Neutrophil (primary cell): ENCODE data around the gene TRIP10.

ENCODE experiments used
- H3K27ac ChIP-seq: fragments of 200-600 bp; sonication (generic); 2 replicates; pipeline ENCODE4 v1.5.1; 2016; ENCODE audit warnings: mild to moderate bottlenecking, moderate library complexity
- H3K27me3 ChIP-seq: fragments of 200-600 bp; sonication (generic); 2 replicates; pipeline ENCODE4 v1.6.0; 2016; ENCODE audit warnings: mild to moderate bottlenecking
- H3K36me3 ChIP-seq: fragments of 200-600 bp; sonication (generic); 2 replicates; pipeline ENCODE4 v1.5.1; 2017
- H3K4me1 ChIP-seq, 2 experiments: fragments of 200-600 bp in 1 of 2; sonication (generic) in 1 of 2; 1 replicate in 1 of 2; 2 replicates in 1 of 2; pipeline versions ENCODE4 v1.5.1 to v1.6.1; 2013 to 2016; ENCODE audit warnings: low read depth in 1 of 2, low read length in 1 of 2, mild to moderate bottlenecking in 1 of 2, moderate library complexity in 1 of 2; ENCODE audit not compliant: control insufficient read depth in 1 of 2, insufficient read depth in 1 of 2
- H3K4me3 ChIP-seq, 2 experiments: fragments of 200-600 bp in 1 of 2; sonication (generic) in 1 of 2; 1 replicate in 1 of 2; 2 replicates in 1 of 2; pipeline ENCODE4 v1.5.1; 2013 to 2016; ENCODE audit warnings: low read depth in 1 of 2, low read length in 1 of 2, mild to moderate bottlenecking in 1 of 2, moderate library complexity in 1 of 2
- H3K9me3 ChIP-seq: fragments of 200-600 bp; sonication (generic); 2 replicates; pipeline ENCODE4 v1.5.1; 2016
- TF ChIP-seq, protein P1 (sequence below): fragments of 200-600 bp; sonication (generic); IDR thresholded peaks from 2 replicates; pipeline ENCODE4 v1.5.1; 2016; ENCODE audit warnings: antibody characterized with exemption

The TRIP10 gene

DNA sequence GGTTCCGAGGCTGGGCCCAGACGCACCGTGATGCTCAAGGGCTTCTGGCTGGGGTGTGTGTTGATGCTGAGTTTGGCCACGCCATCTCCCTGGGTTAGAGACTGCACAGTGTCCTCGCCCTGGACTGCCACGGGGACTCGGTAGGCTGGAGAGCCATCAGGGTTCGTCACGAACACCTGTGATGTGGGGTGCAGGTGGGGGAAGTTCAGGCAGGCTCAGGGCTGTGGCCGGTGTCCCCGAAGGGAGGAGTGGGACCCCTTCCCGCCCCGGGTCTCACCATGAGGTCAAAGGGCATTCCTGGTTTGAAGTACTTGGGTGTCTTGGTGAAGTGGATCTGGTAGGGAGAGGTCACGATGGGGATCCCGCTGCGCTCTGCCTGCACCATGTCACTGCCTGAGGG is 27.2 kb upstream of the TRIP10 start:
- H3K4me1 ChIP-seq, result no peaks in the 10 kb centered on the region
- H3K36me3 ChIP-seq, result no peaks in the 10 kb centered on the region
- H3K27me3 ChIP-seq, result peaks cover 62% of the 10 kb centered on the region
- H3K27ac ChIP-seq, result no peak overlapping the region
- H3K4me3 ChIP-seq, result no peak overlapping the region
- TF ChIP-seq, protein P1, sequence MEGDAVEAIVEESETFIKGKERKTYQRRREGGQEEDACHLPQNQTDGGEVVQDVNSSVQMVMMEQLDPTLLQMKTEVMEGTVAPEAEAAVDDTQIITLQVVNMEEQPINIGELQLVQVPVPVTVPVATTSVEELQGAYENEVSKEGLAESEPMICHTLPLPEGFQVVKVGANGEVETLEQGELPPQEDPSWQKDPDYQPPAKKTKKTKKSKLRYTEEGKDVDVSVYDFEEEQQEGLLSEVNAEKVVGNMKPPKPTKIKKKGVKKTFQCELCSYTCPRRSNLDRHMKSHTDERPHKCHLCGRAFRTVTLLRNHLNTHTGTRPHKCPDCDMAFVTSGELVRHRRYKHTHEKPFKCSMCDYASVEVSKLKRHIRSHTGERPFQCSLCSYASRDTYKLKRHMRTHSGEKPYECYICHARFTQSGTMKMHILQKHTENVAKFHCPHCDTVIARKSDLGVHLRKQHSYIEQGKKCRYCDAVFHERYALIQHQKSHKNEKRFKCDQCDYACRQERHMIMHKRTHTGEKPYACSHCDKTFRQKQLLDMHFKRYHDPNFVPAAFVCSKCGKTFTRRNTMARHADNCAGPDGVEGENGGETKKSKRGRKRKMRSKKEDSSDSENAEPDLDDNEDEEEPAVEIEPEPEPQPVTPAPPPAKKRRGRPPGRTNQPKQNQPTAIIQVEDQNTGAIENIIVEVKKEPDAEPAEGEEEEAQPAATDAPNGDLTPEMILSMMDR, result no peak
- no peaks in the 10 kb centered on the region for H3K9me3 ChIP-seq

DNA sequence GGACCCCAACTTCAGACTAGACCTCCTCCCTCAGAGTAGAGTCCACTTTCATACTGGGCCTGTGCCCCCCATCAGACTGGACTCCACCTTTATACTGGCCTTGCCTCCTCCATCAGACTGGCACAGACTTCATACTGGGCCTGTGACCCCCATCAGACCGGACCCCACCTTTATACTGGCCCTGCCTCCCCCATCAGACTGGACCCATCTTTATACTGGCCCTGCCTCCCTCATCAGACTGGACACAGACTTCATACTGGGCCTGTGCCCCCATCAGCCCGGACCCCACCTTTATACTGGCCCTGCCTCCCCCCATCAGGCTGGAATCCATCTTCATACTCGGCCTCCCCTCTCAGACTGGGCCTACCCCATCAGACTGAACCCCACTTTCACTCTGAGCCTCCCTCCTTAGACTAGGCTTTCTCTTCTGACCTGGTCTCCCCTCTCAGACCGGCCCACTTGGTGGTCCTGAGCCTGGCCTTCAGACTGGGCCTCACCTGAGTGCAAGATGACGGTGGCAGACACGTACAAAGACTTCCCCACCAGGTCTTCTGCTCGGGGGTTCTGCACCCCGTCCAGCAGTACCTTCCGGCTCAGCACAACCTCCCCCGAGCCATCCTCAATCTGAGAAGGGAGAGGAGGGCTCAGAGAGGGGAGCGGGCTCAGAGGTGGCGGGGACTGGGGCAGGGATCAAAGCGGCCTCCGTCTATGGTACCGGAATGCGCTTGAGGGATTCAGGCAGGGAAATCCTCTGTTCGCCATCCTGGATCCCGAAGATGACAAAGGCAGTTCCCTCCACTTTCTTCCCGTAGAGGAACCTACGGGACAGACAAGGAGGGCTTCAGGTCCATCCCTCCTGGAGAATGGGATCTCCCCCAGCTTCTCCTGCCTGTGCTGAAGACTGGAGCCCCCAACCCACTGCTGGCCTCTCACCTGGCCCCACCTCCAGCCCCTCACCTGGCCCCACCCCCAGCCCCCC is 26.5 kb upstream of the TRIP10 start:
- Histone ChIP-seq H3K4me3 (no peak overlapping the region), H3K4me1 (no peaks in the 10 kb centered on the region), H3K9me3 (no peaks in the 10 kb centered on the region), H3K36me3 (no peaks in the 10 kb centered on the region), H3K27ac (no peak overlapping the region), H3K27me3 (peaks cover 57% of the 10 kb centered on the region)
- TF ChIP-seq, protein P1, result no peak

DNA sequence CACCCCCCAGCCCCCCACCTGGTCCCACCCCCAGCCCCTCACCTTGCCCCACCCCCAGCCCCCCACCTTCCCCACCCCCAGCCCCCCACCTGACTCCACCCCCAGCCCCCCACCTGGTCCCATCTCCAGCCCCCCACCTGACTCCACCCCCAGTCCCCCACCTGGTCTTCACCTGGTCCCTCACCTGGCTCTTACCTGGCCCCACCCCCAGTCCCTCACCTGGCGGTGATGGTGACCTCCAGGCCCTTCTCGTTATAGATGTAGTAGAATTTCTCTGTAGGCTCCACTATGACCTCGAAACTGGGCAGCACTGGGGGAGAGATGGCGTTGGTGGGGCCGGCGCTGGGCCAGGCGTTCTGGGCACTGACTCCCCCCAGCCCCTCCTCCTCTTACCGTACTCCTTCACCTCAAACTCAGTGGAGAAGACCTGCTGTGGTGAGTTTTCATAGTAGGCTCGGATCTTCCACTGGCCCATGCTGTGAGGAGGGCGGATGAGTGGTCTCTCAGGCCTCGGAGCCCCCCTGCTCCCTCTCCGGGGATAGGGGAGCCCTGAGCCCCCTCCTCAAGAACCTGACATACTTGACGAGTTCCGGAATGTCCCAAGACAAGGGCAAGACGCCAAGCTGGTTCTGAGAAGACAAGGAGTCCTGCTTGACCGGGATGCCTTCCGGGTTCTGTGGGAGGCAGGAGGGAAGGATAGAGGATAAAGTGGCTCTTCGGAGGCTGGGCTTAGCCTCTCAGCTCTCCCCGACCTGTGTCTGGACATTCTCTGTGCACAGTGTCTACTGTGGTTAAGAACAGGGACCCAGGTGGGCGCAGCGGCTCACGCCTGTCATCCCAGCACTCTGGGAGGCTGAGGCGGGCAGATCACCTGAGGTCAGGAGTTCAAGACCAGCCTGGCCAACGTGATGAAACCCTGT is 25.4 kb upstream of the TRIP10 start:
- H3K27me3 ChIP-seq, result peaks cover 47% of the 10 kb centered on the region
- no peak overlapping the region for H3K27ac ChIP-seq
- H3K4me3 ChIP-seq, result no peak overlapping the region
- TF ChIP-seq, protein P1, result no peak
- H3K4me1 ChIP-seq, result no peaks in the 10 kb centered on the region
- no peaks in the 10 kb centered on the region for H3K36me3 ChIP-seq
- no peaks in the 10 kb centered on the region for H3K9me3 ChIP-seq

DNA sequence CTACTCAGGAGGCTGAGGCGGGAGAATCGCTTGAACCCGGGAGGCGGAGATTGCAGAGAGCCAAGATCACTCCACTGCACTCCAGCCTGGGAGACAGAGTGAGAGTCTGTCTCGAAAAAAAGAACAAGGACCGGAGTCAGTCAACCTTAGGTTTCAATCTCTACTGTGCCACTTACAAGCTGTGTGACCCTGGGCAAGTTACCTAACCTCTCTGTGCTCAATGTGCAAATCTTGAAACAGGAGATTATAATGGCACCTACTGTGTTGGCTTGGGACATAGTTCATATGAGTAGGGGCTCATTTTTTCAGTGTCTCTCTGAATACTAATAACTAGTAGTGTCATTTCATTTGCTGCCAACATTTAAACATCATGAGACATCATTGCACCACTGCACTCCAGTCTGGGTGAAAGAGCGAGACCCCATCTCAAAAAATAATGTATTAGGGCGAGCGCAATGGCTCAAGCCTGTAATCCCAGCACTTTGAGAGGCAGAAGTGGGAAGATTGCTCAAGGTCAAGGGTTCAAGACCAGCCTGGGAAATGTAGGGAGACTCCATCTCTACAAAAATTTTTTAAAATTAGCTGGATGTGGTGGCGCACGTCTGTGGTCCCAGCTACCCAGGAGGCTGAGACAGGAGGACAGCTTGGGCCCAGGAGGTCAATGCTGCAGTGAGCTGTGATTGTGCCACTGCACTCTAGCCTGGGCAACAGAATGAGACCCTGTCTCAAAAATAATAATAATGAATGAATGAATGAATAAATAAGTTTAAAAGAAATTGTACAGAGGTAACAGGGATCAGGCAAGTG is 24.5 kb upstream of the TRIP10 start:
- TF ChIP-seq, protein P1, result no peak
- Histone ChIP-seq H3K27ac (no peak overlapping the region), H3K4me3 (no peak overlapping the region)

DNA sequence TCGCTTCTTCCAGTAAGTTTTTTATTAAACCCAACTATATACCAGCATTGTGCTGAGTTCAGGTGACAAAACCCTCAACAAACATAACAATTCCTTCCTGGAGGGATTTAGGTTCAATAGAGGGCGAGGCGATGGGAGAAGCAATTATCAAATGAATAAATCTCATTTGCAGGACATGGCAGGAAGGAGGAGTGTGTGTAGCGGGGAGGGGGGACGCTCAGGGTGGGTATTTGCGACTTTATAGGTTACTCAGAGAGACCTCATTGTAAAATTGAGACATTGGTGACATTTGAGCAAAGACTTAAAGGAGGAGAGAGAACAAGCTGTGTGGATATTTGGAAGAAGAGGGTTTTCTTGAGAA is 22.9 kb upstream of the TRIP10 start:
- Histone ChIP-seq H3K27me3 (peaks cover 21% of the 10 kb centered on the region), H3K9me3 (no peaks in the 10 kb centered on the region), H3K4me1 (peaks cover 19 to 20% of the 10 kb centered on the region in 2 experiments), H3K36me3 (no peaks in the 10 kb centered on the region), H3K27ac (no peak overlapping the region), H3K4me3 (no peak overlapping the region)
- TF ChIP-seq, protein P1, result no peak

More for the DNA sequence above, 24.5 kb upstream of the TRIP10 start:
- H3K27me3 ChIP-seq, result peaks cover 38% of the 10 kb centered on the region
- H3K9me3 ChIP-seq, result no peaks in the 10 kb centered on the region
- H3K36me3 ChIP-seq, result no peaks in the 10 kb centered on the region
- H3K4me1 ChIP-seq, result peaks cover 2 to 4% of the 10 kb centered on the region in 2 experiments
